RPMI7951 (cell line): ENCODE data around the gene FBXL19. TPM values are rescaled to one million over a fixed set of nuclear protein-coding genes. Genes with fewer than 3 reads are reported as not detected.
A peak's percentile ranks its signal among the peaks of the same experiment; 100 is the strongest.
"Not testable (repeated sequence)": the region's sequence is repeated elsewhere in the genome, so short reads cannot be mapped to it uniquely, and the experiment has no call there.

Source experiments
- DNase-seq: peaks from one replicate; pipeline ENCODE4 v3.0.0-alpha.2; 2012; ENCODE audit warnings: low read depth
- total RNA-seq: library from RNA; depleted of rRNA; stranded (reverse); fragments of >200 nt; shearing (Covaris generic); gene quantifications from 2 replicates; pipeline ENCODE4 v1.2.3, GENCODE V29; 2014

The FBXL19 gene
- total RNA-seq, 1 experiment from 2014 or later: 3.7 TPM

- peak; percentile 79 for DNase-seq
These were observed 1.5 kb upstream of the FBXL19 start for GRCh38 chr16:30921748-30922419.

DNA sequence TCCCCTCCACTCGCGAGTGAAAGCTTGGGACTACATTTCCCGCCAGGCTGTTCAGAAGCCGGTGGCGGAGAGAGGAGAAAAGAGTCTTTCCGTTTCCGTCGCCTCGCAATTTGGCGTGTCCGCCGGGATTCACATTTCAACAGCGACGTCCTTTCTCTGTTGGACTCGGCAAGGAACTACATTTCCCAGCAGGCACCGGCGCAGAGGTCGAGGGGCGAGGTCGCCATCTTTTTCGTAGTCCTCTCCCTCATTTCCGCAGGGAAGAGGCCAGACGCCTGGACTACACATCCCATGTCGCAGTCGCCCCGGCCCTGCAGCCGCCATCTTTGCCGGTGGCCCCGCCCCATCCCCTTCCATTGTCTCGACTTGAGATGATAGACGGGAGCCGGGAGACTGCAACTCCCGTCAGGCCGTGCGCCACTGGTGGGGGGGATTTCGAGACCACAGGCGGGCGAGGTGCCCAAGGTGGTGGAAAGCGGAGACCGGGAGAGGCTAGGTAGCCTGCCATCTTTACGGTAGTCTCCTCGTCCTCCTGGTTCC lies 882 bp upstream of the FBXL19 start:
- peak; percentile 98 for DNase-seq

DNA sequence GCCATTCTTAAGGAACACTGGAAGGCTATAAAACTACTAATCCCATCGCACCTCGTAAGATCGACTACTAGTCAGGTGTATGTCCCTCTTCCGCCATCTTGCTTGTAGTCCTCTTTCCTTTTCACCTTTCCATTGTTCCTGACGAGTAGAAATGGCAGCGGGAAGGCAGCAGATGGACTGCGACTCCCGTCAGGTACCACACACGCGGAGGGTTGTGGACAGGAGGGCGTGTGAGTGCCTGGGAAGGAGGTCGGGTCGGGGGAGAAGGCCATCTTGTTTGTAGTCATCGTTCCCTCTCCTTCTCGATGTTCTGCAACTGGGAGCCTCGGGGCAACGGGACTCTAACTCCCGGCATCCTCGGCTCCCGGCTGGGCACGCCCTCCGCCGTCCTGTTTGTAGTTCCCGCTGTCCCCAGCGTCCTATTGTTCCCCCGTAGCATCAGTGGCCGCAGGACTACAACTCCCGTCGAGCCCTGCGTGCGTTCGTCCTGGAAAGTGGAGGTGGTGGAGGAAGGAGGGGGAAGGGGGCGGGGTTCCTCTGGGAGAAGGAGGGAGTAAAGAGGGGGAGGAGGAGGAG lies 324 bp upstream of the FBXL19 start:
- peak; percentile 99 for DNase-seq

DNA sequence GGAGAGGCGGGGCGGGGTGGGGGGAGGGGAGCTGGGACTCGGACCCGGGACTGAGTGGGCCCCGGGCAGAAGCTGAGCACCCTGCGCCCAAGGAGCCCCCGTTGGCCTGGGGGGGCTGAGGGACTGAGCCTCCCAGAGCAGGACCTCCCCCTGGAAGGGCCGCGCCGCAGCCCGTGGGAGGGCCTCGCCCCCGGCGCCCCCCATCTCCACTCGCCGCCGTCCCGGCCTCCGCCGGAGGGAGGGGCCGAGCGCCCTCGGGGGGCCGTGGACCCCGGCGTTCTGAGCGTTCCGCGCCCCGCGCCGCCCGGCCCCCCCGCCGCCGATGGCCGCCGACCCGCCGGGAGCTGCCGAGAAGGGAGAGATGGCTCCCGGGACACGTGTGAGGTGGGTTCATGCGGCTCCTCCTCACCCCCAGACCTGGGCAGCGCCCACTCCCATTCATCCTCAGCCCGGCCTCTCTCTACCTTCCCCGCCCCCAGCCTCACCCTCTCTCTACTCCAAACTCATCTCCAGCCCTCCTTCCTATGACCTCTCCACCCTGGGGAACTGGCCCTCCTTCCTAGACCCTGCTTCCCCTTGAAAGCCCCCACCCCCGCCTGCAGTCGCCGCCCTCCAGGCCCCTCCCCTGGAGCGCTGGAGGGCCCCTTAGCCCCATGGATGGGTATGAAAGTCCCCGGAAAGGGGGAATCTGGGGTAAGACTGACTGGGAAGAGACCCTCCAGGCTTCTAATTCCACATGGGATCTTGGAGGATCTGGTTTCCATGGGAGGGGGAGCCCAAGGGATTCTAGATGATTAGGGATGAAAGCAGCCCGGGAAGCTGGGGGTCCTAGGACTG lies 922 bp downstream of the FBXL19 start:
- DNase-seq: no peak

- no peak for DNase-seq
These were observed 1.7 kb downstream of the FBXL19 start for GRCh38 chr16:30924913-30925631.

DNA sequence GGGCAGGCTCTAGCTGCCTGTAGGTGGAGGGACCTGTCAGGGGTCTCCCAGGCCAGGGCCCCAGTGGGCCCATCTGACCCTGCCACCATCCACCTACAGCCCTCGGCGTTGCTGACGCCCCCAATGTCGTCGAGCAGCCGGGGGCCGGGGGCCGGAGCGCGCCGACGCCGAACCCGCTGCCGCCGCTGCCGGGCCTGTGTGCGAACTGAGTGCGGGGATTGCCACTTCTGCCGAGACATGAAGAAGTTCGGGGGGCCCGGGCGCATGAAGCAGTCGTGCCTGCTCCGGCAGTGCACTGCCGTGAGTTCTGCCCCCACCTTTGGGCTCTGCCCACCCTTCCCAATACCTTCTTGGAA lies 2.2 kb downstream of the FBXL19 start:
- no peak for DNase-seq

- DNase-seq: no peak
These were observed 2.8 kb downstream of the FBXL19 start for GRCh38 chr16:30925995-30926811.

DNA sequence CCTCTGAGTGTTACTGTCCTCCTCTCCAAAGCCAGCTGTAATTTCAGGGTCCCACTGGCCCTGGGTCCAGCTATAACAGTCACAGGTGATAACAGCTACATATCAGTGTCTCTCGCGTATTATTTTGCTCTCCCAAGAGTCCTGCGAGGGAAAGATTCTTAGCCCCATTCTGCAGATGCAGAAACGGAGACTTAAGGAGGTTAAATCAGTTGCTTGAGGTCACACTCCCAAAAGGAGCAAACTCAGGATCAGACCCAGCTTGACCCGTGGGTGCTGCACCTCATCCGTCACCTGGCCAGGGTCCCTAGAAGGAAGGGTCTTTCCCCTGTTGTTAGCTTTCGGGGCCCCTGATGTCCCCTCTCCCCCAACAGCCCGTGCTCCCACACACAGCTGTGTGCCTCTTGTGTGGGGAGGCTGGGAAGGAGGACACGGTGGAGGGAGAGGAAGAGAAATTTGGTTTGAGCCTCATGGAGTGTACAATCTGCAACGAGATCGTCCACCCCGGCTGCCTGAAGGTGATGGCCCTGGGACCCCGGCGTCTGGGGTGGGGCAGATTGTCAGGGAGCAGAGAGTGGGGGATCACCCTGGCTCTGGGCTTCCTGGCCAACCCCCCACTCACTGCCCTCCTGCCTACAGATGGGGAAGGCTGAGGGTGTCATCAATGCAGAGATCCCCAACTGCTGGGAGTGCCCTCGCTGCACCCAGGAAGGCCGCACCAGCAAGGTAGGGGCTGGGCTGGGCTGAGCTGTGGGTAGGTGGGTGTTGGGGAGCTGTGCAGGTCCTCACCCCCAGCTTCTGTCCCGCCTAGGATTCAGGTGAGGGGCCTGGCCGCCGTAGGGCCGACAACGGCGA lies 3.8 kb downstream of the FBXL19 start:
- no peak for DNase-seq

DNA sequence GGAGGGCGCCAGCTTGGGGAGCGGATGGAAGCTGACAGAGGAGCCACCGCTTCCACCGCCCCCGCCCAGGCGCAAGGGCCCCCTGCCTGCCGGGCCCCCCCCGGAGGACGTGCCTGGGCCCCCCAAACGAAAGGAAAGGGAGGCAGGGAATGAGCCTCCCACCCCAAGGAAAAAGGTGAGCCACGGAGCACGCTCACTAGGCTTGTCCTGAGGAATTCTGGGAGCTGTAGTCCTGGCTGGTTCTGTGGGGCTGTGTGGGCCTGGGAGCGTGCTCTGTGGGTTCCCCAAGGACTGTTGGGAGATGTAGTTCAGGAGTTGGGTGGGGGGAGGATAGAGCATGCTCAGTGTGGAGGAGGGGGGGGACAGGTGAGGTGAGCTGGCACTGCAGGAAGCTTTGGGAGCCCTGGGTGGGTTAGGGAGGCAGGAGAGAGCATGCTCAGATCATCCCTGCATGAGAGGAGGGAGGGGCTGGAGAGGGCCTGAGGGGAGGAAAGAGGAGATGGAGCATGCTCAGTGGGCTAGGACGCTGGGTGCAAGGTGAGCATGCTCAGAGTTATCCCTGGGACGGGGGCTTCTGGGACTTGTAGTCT lies 4.5 kb downstream of the FBXL19 start:
- DNase-seq: peak; percentile 25

DNA sequence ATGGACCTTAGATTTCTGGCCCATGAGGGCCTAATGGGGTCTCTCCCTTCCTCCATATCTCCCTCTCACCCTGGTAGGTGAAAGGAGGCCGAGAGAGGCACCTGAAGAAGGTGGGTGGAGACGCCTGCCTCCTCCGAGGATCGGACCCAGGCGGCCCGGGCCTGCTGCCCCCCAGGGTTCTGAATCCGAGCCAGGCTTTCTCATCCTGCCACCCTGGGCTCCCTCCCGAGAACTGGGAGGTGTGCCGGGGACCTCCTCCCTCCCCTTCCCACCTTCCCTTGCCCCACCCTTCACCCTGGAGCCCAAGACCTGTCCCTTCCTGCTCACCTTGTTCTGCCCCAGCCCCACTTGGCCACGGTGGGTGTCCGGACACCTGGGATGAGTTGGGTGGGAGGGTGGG lies 5.0 kb downstream of the FBXL19 start:
- DNase-seq: no peak

- no peak for DNase-seq
These were observed 5.8 kb downstream of the FBXL19 start for GRCh38 chr16:30929167-30929566.

DNA sequence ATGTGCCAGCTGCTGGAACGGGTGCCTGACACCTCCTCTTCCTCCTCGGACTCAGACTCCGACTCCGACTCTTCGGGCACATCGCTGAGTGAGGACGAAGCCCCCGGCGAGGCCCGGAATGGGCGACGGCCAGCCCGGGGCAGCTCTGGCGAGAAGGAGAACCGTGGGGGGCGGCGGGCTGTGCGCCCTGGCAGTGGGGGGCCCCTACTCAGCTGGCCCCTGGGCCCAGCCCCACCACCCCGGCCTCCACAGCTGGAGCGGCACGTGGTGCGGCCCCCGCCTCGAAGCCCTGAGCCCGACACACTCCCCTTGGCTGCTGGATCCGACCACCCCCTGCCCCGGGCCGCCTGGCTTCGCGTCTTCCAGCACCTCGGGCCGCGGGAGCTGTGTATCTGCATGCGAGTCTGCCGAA lies 6.8 kb downstream of the FBXL19 start:
- no peak for DNase-seq

- no peak for DNase-seq
These were observed 7.8 kb downstream of the FBXL19 start for GRCh38 chr16:30931068-30931650.

DNA sequence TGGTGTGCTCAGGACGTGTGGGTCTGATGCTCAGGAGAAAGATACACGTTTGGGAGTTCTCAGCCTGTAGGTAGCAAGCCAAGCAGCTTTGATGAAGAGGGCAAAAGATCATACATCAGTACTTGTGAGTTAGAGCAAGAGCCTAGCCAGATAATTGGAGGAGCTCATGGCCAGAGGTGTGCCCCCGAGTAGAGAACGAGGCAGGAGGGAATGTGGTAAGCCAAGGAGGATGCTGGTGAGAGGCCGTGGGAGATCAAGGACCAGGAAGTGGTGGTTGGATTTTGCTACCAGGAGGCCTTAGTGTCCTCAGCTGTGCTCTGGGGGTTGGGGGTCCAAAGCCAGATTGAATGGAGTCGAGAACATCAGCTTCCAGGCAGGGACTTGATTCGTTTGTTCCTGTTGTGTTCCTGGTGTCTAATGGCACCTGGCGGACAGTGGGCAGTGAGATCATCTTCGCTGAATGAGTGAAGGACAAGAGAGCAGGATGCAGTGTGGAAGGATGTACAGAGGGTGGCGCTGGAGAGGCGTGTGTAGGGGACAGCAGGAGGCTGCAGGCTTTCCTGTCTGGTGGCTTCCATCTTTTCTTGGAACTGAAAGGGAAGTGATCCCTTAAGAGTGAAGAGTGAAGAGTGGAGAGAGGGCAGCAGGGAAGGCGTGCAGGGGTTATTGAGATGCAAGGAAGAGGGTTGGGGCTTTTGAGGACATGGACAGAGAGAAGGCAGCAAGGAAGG lies 11.6 kb downstream of the FBXL19 start:
- peak; percentile 26 for DNase-seq

DNA sequence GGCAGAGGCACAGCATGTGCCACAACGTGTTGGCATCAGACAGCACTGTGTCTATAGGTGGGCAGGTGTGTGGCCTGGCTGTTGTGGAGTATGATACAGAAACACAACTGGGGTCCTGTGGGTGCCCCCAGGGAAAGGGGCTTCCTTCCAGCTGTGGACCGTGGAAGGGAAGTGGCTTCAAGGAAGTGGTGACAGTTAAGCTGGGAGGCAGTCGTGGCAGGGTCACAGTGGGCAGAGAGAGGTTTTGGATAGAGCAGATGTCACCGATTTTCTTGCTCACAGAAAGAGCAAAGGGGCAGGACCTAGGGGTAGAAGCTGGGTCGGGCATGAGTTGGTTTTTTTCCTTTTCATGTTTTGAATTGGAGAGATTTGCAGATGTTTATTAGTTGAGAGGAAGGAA lies 14.3 kb downstream of the FBXL19 start:
- DNase-seq: no peak

DNA sequence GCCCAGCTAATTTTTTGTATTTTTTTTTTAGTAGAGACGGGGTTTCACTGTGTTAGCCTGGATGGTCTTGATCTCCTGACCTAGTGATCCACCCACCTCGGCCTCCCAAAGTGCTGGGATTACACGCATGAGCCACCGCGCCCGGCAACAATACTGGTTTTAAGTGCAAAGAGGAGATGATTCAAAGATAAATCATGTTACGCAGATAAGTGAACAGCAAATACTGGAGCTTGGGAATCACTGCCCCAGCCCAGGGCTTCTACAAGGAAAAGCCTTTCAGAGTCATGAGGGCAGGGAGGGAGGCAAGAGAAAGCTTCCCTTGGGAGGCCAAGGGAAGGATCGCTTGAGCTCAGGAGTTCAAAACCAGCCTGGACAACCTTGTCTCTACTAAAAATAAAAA lies 16.2 kb downstream of the FBXL19 start:
- not testable (repeated sequence) for DNase-seq

- peak; percentile 60 for DNase-seq
These were observed 18.4 kb downstream of the FBXL19 start for GRCh38 chr16:30941600-30942425.

GRCh38 chr16:30942426-30942806 lies 19.0 kb downstream of the FBXL19 start:
- no peak for DNase-seq
